Left colon (tissue), 2 donors: ENCODE data around the gene SCO1. TPM values are rescaled to one million over a fixed set of nuclear protein-coding genes. Genes with fewer than 3 reads are reported as not detected.
A peak's percentile ranks its signal among the peaks of the same experiment; 100 is the strongest.

ENCODE experiments used
- ATAC-seq: fragments of 200-7000 bp; cut with Tn5 transposase; one replicate; pipeline ENCODE4 v1.9.1; 2020; ENCODE audit warnings: mild to moderate bottlenecking, moderate library complexity
- DNase-seq, 2 donors: peaks; one replicate each; pipeline ENCODE4 v3.0.0-alpha.2; 2020
- intact Hi-C, 2 donors: fragments of 100-400 bp; cut with DNase I in 1 of 2; cut with micrococcal nuclease in 1 of 2; formaldehyde crosslinking; loops; one replicate each; pipeline versions ENCODE4 v1.11.2 to v1.14.0; 2022; cut with DNase I, micrococcal nuclease
- total RNA-seq, 2 donors: library from RNA; stranded (reverse); fragmentation: NEBNext Ultra II Directional; extraction: Animal tissue kit (Norgen Biotek cat#: 25700); gene quantifications; one replicate each; pipeline ENCODE4 v1.2.1, GENCODE V29; 2021
- donor health status: DM: no; HTN: no; CAD: no.
- donor health status: DM: yes; HTN: yes; CAD: no.

SCO1 gene
- total RNA-seq, 2 donors from 2014 or later, result 43.4 to 48.7 TPM

DNA sequence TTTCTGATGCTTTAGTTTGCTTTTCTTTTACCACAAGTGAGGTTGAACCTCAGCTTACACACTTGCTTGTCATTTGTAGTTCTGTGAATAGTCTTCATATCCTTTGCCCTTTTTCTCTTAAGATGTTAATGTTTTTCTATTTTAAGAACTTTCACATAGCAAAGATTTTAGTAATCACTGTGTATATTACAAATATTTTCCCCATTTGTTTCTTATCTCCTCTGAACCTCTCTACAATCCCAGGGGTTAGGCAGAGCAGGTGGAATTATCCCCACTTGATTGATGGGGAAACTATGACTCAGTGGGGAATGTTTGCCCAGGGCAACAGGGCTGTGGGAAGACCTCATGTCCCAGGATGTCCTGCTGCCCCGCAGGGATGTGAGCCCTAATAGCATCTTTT, 28.6 kb downstream of the SCO1 start:
- no peak for DNase-seq
- intact Hi-C loops, result no loop called here
- no peak for ATAC-seq

DNA sequence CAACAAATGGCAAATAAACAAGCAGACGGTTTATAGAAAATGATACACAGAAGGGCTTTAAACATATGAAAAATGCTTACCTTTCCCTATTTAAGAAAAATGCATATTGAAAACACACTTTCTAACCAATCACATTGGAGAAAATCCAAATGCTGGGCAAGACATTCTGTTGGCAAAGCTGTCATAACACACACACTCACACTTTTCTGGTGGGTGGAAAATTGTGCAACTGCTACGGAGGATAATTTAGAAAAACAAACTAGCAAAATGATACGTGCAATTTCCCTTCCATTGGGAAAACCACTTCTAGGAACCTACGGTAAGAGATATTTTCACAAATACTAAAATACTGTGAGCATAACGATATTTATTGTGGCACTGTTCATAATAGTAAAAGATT, 30.4 kb downstream of the SCO1 start:
- intact Hi-C loops, result no loop called here
- DNase-seq (no peak), ATAC-seq (no peak)

DNA sequence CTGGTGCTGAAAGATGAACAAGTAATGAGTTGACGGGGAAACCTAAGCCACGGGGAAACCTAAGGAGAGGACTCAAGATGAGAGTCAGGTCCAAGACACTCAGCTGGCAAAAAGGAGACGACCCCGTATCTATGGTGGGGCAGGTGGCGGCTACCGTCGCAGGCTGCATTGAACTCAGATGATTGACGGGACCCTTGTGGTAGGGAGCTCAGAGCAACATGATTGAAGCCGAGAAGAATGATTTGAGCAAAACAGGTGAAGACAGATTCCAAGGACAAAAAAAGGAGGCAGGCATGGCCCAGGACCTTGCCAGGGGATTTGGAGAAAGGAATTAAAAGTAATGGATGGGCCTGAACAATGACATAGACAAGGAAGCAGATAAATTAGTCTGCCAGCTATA, 32.8 kb downstream of the SCO1 start:
- ATAC-seq (no peak), DNase-seq (no peak)
- intact Hi-C loops, result no loop called here

DNA sequence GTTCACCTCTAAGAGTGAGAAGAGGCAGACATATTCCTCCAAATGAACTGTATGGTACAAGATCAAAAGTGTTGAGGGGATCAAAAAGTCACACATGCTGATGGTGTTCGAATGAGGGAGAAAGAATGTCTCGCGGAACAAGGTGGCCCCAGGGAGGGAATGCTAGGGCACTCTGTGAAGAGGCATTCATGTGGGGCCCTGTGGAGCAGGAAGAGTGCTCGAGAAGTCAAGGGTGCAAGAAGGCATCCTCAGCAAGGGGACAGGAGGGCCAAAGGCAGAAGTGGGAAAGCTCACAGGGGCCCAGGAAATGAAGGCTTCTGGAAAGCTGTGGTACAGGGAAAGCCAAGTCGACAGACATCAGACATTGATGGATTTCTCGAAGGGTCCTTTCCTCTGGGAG, 34.1 kb downstream of the SCO1 start:
- DNase-seq (no peak), ATAC-seq (no peak)
- intact Hi-C loops, result no loop called here

DNA sequence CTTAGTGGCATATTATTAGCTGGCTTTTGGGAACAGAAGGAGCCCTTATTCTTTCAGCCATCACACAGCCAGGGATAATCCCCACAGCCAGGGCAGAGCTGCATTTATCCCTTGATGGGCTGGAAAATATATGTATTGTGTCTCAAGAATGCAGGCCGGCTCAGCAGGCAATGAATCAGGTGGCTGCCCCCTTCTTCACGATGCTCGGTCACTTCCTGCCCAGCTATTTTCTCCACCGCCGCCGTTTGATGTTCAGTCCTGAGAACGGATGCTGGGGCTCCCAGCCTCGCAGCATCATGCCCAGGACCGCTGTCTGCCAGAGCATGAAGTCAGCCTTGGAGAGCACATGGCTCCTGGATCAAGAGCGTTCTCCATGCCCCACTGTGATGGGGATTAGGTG, 35.9 kb downstream of the SCO1 start:
- ATAC-seq, result no peak
- intact Hi-C loops, result no loop called here
- no peak for DNase-seq

DNA sequence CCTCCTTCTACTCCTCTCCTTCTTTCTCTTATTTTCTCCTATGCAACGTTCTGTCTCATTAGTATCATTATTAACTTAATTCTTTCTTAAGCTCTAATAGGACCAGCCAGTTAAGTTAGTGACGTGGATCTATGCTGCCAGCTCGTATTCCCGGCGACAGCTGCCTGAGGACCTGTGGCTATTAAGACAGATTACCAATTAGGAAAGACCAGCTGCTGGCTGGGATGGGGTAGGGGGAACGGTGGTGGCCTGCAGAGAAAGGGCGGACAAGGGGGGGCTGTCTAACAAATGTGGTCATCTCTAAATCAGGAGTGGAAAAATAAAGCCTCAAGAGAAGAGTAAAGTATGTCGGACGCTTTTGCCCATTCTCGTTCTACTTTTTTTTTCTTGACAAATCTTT, 39.5 kb downstream of the SCO1 start:
- intact Hi-C loops, result no loop called here
- ATAC-seq (no peak), DNase-seq (no peak)

DNA sequence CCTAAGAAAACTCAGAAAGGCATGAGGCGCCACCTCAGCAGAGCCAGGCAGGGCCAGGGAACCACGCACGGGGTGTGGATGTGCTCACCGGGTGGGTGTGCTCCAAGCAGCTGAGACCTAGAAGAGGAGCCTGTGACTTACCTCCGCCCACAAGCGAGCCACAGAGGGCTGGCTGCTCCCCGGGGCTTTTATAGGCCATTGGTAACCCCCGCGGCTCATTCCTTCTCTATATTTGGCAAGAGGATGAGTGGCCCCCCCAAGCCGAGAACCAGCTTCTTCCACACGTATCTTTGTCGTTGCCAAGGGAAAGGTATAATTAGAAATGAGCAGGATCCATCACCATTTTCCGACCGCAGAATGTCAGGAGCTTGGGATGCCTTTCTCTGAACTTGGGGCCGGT, 40.2 kb downstream of the SCO1 start, which contains the start of gene MYH3:
Gene MYH3, minus strand, starts transcription at position 162 of the 400 bp plus-strand sequence. CDS start 2,245 bp downstream, outside the sequence.
- ATAC-seq (no peak), DNase-seq (no peak)
- intact Hi-C loops, result no loop called here

DNA sequence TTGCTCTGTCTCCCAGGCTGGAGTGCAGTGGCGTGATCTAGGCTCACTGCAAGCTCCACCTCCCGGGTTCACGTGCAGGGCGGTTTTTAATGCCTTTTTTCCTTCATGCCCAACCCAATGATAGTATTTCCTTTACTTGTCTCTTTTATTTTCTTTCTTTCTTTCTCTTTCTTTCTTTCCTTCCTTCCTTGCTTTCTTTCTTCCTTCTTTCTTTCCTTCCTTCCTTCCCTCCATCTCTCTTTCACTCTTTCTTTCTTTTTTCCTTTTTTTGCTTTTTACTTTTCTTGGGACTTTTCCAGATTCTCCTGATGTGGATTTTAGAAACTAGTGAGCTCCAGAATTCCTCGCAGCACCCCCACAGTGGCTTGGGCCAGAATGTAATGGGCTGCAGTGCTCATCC, 43.3 kb downstream of the SCO1 start:
- intact Hi-C loops, result no loop called here
- DNase-seq (no peak), ATAC-seq (no peak)

DNA sequence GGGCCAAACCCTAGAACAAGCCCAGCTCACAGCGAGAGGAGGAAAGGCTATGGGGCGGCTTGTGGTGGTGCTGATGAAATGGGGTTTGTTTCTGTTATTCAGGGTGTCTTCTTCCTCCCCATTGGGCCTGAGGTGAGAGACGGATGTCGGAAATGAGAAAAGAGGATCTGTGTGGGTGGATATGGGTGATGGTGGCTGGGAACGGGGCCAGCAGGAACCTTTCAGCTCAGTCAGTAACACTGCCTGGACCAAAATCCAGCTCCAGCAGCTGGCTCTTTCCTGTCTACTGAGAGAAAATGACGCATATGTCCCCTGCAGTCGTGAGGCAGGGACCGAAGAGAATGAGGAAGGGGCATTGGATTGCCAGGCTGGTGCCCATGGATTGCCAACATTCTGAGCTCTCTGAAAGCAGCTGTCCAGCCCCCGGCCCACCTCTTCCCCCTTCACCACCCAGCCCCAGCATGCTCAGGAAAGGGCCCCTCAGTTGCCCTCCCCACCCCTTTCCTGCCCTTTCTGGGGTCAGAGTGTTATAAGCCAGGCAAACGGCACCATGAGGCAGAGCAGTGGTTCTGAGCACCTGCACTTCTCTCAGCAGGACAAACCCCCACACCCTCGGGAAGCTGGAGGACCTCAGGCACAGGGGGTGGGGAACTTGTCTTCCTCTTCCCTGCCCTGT, 44.2 kb downstream of the SCO1 start:
- DNase-seq, result no peak
- no peak for ATAC-seq
- intact Hi-C loops, result no loop called here

DNA sequence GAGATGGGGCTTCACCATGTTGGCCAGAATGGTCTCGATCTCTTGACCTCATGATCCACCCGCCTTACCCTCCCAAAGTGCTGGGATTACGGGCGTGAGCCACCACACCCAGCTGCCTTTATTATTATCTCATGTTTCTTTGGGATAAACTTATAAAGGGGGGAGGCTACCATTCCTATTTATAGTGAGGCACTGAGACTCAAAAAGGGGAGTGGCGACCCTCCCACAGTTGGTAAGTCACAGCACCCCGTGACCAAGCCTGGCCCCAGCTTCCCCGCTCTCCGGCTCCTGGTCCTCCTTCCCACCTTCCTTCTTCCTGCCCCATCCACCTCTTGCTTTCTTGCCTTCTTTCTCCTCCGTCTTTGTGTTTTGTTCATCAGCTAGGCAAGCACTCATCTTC, 45.4 kb downstream of the SCO1 start:
- ATAC-seq, result no peak

DNA sequence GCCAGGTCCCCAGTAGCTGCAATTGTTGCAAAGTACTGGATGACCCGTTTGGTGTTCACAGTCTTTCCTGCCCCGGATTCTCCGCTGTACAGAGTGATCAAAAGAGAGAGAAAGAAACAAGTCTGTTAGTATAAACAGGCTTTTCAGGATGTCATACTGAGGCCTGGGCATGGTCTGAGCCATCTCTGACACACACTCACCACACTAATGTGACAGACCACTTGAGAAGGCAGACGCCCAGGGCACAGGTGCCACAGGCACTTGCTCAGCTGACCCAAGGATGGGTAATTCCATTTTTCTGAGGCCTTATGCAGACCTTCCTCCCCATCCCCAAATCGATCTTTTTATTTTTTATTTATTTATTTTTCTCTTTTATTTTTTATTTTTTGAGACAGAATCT, 47.7 kb downstream of the SCO1 start:
- DNase-seq (no peak), ATAC-seq (no peak)
- intact Hi-C loops, result loop anchor here in 1 of 2 donors (5.0 kb wide), 1 partner anchor 198 kb away; no protein-coding TSS in a partner anchor

More for the DNA sequence above, 45.4 kb downstream of the SCO1 start:
- intact Hi-C loops, result no loop called here
- DNase-seq, result no peak

DNA sequence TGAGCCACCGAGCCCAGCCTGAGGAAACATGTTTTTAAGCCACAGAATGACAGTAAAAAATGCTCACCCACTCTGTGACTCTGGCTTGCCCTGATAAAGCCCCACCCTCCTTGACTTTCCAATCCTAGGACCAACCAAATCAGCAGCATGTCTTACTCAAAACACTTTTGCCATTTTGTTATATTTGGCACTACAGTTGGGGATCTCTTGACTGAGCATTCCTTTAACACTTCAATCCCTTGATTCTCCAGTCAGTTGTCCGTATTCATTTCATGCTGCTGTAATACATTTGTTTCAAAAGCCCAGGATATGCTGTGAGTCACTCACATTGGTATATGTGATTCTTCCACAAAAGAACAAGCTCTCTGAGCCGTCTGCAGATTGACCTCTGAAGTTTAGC, 48.4 kb downstream of the SCO1 start:
- ATAC-seq, result no peak
- intact Hi-C loops, result loop anchor here in 1 of 2 donors (5.0 kb wide), 1 partner anchor 198 kb away; no protein-coding TSS in a partner anchor

DNA sequence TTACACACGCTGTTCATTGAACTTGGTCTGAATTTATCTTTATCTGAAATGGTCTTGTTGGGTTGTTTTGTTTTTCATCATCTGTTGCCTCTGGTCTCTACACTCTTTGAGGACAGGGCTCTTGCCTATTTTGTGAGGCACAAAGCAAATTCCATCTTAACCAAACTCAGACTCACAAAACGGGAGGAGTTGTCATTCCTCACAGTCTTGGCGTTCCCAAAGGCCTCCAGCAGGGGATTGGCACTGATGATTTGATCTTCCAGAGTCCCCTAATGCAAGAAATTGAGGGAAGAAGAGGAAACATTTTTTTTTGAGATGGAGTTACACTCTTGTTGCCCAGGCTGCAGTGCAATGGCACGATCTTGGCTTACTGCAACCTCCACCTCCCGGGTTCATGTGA, 49.0 kb downstream of the SCO1 start:
- no peak for ATAC-seq
- no peak for DNase-seq
- intact Hi-C loops, result loop anchor here in 1 of 2 donors (5.0 kb wide), 1 partner anchor 199 kb away; no protein-coding TSS in a partner anchor

More for the DNA sequence above, 48.4 kb downstream of the SCO1 start:
- DNase-seq, result no peak

DNA sequence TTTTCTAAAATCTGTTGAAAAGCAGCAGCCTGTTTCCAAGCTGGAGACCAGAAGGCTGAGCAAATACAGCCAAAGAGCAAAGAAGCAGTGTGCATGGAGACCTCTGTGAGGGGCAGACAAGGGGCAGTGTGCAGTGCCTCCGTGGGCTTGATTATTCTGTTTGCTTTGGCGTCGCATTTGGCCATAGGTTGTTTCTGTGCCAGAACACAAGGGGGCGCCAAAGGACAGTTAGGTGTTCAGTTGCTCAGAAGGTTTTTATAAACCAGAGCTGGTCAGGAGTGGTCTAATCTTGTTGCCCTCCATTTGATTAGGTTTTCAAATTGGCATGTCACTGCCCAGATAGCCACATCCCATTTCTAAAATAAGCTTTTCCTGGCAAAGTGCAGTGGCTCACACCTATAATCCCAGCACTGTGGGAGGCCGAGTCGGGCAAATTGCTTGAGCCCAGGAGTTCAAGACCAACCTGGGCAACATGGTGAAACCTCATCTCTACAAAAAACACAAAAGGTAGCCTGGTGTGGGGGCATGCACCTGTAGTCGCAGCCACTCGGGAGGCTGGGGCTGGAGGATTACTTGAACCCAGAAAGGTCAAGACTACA, 50.8 kb downstream of the SCO1 start:
- DNase-seq (peak; percentile 54 to 70), ATAC-seq (peak; percentile 81)
- intact Hi-C loops, result loop anchor here in 1 of 2 donors (5.0 kb wide), 1 partner anchor 201 kb away; no protein-coding TSS in a partner anchor

DNA sequence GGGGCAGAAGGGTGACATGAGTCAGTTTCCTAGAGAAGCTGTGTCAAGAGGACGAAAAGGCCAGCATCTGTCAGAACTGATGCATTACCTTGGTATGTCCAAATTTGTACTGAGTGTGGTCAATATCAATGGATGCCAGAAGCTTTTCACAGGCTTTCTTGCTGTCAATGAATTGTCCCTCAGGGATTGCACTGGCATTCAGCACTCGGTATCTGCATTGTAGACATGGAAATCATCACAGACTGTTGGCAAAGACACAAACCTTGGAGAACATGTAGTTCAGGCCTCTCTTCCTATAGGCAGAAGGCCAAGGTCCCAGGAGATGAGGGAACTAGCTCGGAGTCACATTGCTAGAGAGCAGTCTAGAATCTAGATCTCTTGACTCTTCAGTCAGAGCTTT, 56.9 kb downstream of the SCO1 start:
- DNase-seq (no peak), ATAC-seq (no peak)
- intact Hi-C loops, result no loop called here

DNA sequence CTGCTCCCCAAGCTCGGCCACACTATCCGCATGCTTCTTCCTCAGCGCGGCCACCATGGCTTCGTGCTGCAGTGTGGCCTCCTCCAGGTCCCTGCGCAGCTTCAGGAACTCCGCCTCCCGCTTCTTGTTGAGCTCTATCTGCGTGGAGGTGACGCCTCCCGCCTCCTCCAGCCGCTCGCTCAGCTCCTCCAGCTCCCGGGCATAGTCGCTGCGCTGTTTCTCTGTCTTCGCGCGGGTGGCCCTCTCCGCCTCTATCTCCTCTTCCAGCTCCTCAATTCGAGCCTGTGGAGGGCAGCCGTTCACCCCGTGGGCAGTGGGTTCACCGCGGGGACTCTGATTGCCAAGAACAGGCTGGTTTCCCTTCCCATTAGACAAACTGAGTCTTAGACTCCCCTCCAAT, 59.2 kb downstream of the SCO1 start:
- DNase-seq (no peak), ATAC-seq (no peak)
- intact Hi-C loops, result no loop called here

DNA sequence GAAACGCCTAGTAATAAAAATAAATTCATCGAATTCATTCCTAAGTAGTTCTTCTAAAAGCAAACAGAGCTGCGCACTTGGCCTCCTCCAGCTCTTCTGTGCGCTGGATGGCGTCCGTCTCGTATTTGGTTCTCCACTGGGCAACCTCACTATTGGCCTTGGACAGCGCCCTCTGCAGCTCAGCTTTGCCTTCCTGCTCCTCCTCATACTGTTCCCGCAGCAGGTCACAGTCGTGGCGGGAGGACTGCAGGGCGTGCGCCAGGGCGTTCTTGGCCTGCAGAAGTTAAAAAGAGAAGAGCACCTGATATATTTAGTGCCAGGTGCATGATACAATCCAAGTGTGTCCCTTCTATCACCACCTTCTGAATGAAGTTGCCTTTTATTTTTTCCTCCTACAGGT, 62.0 kb downstream of the SCO1 start:
- intact Hi-C loops, result no loop called here
- DNase-seq (no peak), ATAC-seq (no peak)

DNA sequence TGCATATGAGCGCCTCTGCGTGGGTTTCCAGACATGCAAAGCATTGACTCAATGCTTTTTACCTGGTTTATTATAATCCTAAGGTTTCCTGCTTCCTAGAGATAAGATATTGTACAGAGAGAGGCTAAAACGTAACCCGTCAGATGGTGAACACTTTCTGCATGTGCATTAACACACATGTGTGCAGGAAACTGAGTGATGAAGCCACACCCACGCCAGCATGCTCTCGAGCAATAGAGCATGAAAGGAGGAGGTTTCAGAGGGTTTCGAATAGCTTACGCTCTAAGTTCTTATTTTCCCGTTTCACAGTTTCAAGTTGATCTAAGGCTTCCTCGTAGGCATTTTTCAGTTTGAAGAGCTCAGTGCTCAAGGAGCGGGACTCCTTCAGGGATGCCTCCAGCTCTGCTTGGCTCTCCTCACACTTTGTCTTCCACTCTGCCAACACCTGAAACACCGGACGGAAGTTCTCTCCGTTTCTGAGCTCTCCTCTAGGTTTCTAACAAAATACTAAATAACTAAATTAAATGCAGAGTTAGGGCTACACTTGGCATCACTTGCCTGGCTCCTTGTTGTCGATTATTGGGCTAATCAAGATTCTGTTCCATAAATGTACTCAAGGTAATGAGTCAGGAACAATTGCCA, 63.5 kb downstream of the SCO1 start:
- DNase-seq, result no peak
- no peak for ATAC-seq
- intact Hi-C loops, result no loop called here

DNA sequence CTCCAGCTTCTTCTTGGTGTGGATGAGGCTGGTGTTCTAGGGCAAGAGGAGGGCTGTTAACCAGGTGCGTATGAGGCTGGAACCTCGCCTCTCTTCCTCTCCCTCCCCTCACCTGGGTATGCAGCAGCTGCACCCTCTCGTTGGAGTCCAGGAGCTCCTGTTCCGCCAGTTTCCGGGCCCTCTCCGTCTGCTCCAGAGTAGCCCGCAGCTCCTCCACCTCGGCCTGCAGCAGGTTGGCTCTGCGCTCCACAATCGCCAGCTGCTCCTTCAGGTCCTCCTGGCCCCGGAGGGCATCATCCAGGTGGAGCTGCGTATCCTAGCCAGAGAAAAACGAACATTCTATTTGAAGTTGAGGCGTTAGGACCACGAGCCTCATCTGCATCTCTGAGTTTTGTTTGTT, 65.6 kb downstream of the SCO1 start:
- no peak for ATAC-seq
- intact Hi-C loops, result no loop called here
- no peak for DNase-seq

DNA sequence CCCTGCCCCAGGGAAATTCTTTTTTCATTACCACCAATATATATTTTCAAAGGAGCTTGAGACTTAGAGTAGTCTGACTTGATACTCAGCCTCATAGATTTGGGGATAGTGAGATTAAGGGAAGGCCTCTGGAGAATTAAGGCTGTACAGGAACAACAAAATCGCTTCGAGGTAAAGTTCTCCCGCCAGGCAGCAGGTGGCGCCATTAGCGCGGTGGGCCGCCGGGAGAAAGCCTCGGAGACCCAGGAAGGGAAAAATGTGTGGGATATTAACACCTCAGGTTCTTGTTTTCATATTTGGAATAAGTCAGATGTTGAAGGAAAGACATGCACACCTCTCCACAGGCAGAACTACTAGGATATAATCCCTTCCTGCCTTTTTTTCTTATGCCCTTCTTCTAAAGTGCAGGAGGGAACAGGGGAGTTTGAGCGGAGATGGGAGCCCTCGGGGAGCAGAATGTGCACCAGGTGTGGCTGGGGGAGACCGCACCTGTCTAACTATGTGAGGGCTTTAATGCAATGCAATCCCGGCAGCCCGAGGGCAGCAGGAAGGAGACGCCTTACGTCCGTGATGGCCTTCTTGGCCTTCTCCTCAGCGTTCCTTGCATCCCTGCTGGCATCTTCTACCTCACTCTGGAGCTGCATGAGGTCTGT, 66.2 kb downstream of the SCO1 start:
- peak; percentile 56 for ATAC-seq
- intact Hi-C loops, result no loop called here
- no peak for DNase-seq
